Measurements from ENCODE around the gene HGFAC.

DNA sequence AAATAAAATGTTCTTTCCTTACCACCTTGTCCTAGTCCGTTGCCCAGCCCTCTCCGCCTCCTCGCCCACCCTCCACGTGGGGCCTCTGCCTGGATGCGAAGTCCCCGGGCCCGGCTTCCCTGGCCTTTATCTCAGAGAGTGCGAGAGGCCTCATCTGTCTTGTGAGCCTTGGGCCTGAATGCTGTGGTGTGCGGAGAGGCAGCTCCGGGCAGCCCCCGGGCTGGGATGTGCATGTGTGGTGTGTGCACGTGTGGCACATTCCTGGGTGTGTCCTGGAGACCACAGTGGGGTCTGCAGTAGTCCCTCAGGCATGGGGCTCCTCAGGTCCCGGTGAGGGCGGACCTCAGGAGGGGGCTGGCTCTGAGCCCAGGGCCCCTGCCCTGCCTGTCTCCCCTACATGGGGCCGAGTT, 52.7 kb downstream of the HGFAC start:
- TF ChIP-seq, protein P1, sequence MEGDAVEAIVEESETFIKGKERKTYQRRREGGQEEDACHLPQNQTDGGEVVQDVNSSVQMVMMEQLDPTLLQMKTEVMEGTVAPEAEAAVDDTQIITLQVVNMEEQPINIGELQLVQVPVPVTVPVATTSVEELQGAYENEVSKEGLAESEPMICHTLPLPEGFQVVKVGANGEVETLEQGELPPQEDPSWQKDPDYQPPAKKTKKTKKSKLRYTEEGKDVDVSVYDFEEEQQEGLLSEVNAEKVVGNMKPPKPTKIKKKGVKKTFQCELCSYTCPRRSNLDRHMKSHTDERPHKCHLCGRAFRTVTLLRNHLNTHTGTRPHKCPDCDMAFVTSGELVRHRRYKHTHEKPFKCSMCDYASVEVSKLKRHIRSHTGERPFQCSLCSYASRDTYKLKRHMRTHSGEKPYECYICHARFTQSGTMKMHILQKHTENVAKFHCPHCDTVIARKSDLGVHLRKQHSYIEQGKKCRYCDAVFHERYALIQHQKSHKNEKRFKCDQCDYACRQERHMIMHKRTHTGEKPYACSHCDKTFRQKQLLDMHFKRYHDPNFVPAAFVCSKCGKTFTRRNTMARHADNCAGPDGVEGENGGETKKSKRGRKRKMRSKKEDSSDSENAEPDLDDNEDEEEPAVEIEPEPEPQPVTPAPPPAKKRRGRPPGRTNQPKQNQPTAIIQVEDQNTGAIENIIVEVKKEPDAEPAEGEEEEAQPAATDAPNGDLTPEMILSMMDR (IDR thresholded peaks at IDR 0.05; ENCODE audit: low read depth, low read length, poor library complexity, severe bottlenecking), result no peak
- TF ChIP-seq EZH2phosphoT487 (IDR thresholded peaks at IDR 0.05; ENCODE audit: borderline replicate concordance, low read length), result no peak
